Uterus (tissue), 4 donors: Measurements from ENCODE around the gene FAM184A. TPM values are rescaled to one million over a fixed set of nuclear protein-coding genes. Genes with fewer than 3 reads are reported as not detected.

Experiments used
- DNase-seq, 2 donors: peaks; one replicate each; pipeline ENCODE4 v3.0.0-alpha.2; 2019 to 2020
- H3K27ac ChIP-seq, 2 donors: fragments of 200-600 bp; sonication (generic); 1 replicate in 1 of 2; 2 replicates in 1 of 2; pipeline ENCODE4 v1.5.1; 2016 to 2018
- H3K27me3 ChIP-seq, 2 donors: fragments of 200-600 bp; sonication (generic); one replicate each; pipeline ENCODE4 v1.5.1; 2018 to 2019; ENCODE audit warnings: control low read depth in 1 of 2
- H3K36me3 ChIP-seq, 2 donors: fragments of 200-600 bp; sonication (generic); one replicate each; pipeline ENCODE4 v1.5.1; 2019; ENCODE audit warnings: control low read depth in 1 of 2
- H3K4me1 ChIP-seq, 2 donors: fragments of 200-600 bp; sonication (generic); one replicate each; pipeline ENCODE4 v1.5.1; 2018 to 2019; ENCODE audit warnings: control low read depth in 1 of 2
- H3K4me3 ChIP-seq, 2 donors: fragments of 200-600 bp; sonication (generic); 1 replicate in 1 of 2; 2 replicates in 1 of 2; pipeline ENCODE4 v1.5.1; 2018 to 2019; ENCODE audit warnings: mild to moderate bottlenecking in 1 of 2
- H3K9me3 ChIP-seq, 2 donors: fragments of 200-600 bp; sonication (generic); one replicate each; pipeline ENCODE4 v1.5.1; 2019; ENCODE audit warnings: control low read depth in 1 of 2
- CTCF ChIP-seq, 4 experiments: fragments of 200-600 bp in 2 of 4; fragments of 450-650 bp in 2 of 4; sonication (generic) in 2 of 4; IDR thresholded peaks; one replicate each; pipeline ENCODE4 v1.5.1; 2016 to 2019; ENCODE audit warnings: antibody characterized with exemption in 4 of 4, mild to moderate bottlenecking in 2 of 4, moderate library complexity in 1 of 4
- POLR2A ChIP-seq, 2 donors: fragments of 450-650 bp; IDR thresholded peaks; one replicate each; pipeline ENCODE4 v1.6.1; 2016; ENCODE audit warnings: antibody characterized with exemption in 2 of 2, mild to moderate bottlenecking in 1 of 2, moderate library complexity in 1 of 2
- intact Hi-C: fragments of 100-400 bp; cut with DNase I; formaldehyde crosslinking; loops from one replicate; pipeline ENCODE4 v1.15.1; 2023; ENCODE audit warnings: low total_unique reads
- total RNA-seq, 4 donors: library from RNA; depleted of rRNA in 3 of 4; stranded (reverse); fragments of >200 nt in 3 of 4; gene quantifications; one replicate each; pipeline versions ENCODE4 v1.1.0 to v1.2.4, GENCODE V29; 2014 to 2023
- donor health status: DM: yes; HTN: yes; CAD: no.

FAM184A gene
- total RNA-seq, 4 donors from 2014 or later = 1.8 to 9.5 (median 5.1) TPM

- intact Hi-C loops = no loop called here
- no peaks in the 10 kb centered on the region for H3K27me3 ChIP-seq
- no peak overlapping the region for H3K4me3 ChIP-seq
- H3K9me3 ChIP-seq = no peaks in the 10 kb centered on the region
- TF ChIP-seq POLR2A (IDR thresholded peaks at IDR 0.05) (no peak), CTCF (IDR thresholded peaks at IDR 0.05) (no peak)
- no peak for DNase-seq
- H3K36me3 ChIP-seq = no peaks in the 10 kb centered on the region
- H3K27ac ChIP-seq = no peak overlapping the region
- H3K4me1 ChIP-seq = no peaks in the 10 kb centered on the region
Observed at GRCh38 chr6:119036081-119036480, 42.4 kb downstream of the FAM184A start.

- no peak overlapping the region for H3K4me3 ChIP-seq
- TF ChIP-seq CTCF (IDR thresholded peaks at IDR 0.05) (no peak), POLR2A (IDR thresholded peaks at IDR 0.05) (no peak)
- no peaks in the 10 kb centered on the region for H3K9me3 ChIP-seq
- DNase-seq = no peak
- no peaks in the 10 kb centered on the region for H3K36me3 ChIP-seq
- intact Hi-C loops = no loop called here
- H3K27me3 ChIP-seq = no peaks in the 10 kb centered on the region
- no peak overlapping the region for H3K27ac ChIP-seq
- no peaks in the 10 kb centered on the region for H3K4me1 ChIP-seq
Observed at GRCh38 chr6:119035459-119035858, 43.0 kb downstream of the FAM184A start.

- intact Hi-C loops = no loop called here
- H3K4me3 ChIP-seq = no peak overlapping the region
- H3K27me3 ChIP-seq = no peaks in the 10 kb centered on the region
- no peak overlapping the region for H3K27ac ChIP-seq
- no peak for TF ChIP-seq CTCF (IDR thresholded peaks at IDR 0.05)
- no peak for TF ChIP-seq POLR2A (IDR thresholded peaks at IDR 0.05)
- no peaks in the 10 kb centered on the region for H3K4me1 ChIP-seq
- no peak for DNase-seq
- H3K36me3 ChIP-seq = no peaks in the 10 kb centered on the region
- no peaks in the 10 kb centered on the region for H3K9me3 ChIP-seq
Observed at GRCh38 chr6:119034827-119035458, 43.5 kb downstream of the FAM184A start.

- H3K27me3 ChIP-seq = no peaks in the 10 kb centered on the region
- TF ChIP-seq POLR2A (IDR thresholded peaks at IDR 0.05) = no peak
- TF ChIP-seq CTCF (IDR thresholded peaks at IDR 0.05) = no peak
- no peak overlapping the region for H3K27ac ChIP-seq
- DNase-seq = no peak
- H3K36me3 ChIP-seq = no peaks in the 10 kb centered on the region
- no peaks in the 10 kb centered on the region for H3K4me1 ChIP-seq
- intact Hi-C loops = no loop called here
- H3K9me3 ChIP-seq = no peaks in the 10 kb centered on the region
- no peak overlapping the region for H3K4me3 ChIP-seq
Observed at GRCh38 chr6:119032428-119032827, 46.0 kb downstream of the FAM184A start.

- TF ChIP-seq POLR2A (IDR thresholded peaks at IDR 0.05) = no peak
- TF ChIP-seq CTCF (IDR thresholded peaks at IDR 0.05) = no peak
- H3K4me3 ChIP-seq = no peak overlapping the region
- intact Hi-C loops = no loop called here
- H3K36me3 ChIP-seq = no peaks in the 10 kb centered on the region
- H3K27me3 ChIP-seq = no peaks in the 10 kb centered on the region
- no peak for DNase-seq
- H3K4me1 ChIP-seq = no peaks in the 10 kb centered on the region
- H3K9me3 ChIP-seq = no peaks in the 10 kb centered on the region
- H3K27ac ChIP-seq = no peak overlapping the region
Observed at GRCh38 chr6:119030759-119031158, 47.7 kb downstream of the FAM184A start.
